ENCODE data around the gene ITIH3.

Gene ITIH3

GRCh38 chr3:52829482-52829881 lies 34.9 kb downstream of the ITIH3 start:
- no peaks in the 10 kb centered on the region for H3K36me3 ChIP-seq (ENCODE audit: control insufficient read depth, insufficient read depth, low read length)
- H3K9me3 ChIP-seq (ENCODE audit: control insufficient read depth, insufficient read depth, low read length) = no peaks in the 10 kb centered on the region
- no peak overlapping the region for H3K27ac ChIP-seq (ENCODE audit: low read length)
- no peaks in the 10 kb centered on the region for H3K27me3 ChIP-seq (ENCODE audit: control insufficient read depth, insufficient read depth, low read length)
- H3K4me3 ChIP-seq (ENCODE audit: low read length) = no peak overlapping the region
- H3K4me1 ChIP-seq (ENCODE audit: control insufficient read depth, insufficient read depth, low read length) = no peaks in the 10 kb centered on the region
- no CpG with 5 or more reads among the region's 3 CpGs for WGBS (ENCODE audit: insufficient coverage, insufficient read length)
- no peak for DNase-seq (ENCODE audit: low read depth, low spot score)

GRCh38 chr3:52829906-52830463 lies 35.4 kb downstream of the ITIH3 start:
- no peaks in the 10 kb centered on the region for H3K36me3 ChIP-seq (ENCODE audit: control insufficient read depth, insufficient read depth, low read length)
- H3K4me1 ChIP-seq (ENCODE audit: control insufficient read depth, insufficient read depth, low read length) = no peaks in the 10 kb centered on the region
- H3K27ac ChIP-seq (ENCODE audit: low read length) = no peak overlapping the region
- WGBS (ENCODE audit: insufficient coverage, insufficient read length) = no CpG with 5 or more reads among the region's 10 CpGs
- no peaks in the 10 kb centered on the region for H3K9me3 ChIP-seq (ENCODE audit: control insufficient read depth, insufficient read depth, low read length)
- H3K4me3 ChIP-seq (ENCODE audit: low read length) = no peak overlapping the region
- H3K27me3 ChIP-seq (ENCODE audit: control insufficient read depth, insufficient read depth, low read length) = no peaks in the 10 kb centered on the region
- DNase-seq (ENCODE audit: low read depth, low spot score) = no peak

GRCh38 chr3:52830535-52831258 lies 36.1 kb downstream of the ITIH3 start, which contains the start of gene ITIH4:
ITIH4 (minus strand) TSS chr3:52830672; CDS start chr3:52830642, 30 bp downstream.
- WGBS (ENCODE audit: insufficient coverage, insufficient read length) = no CpG with 5 or more reads among the region's 16 CpGs
- no peak within 1 kb of the TSS for H3K27ac ChIP-seq (ENCODE audit: low read length)
- no peak within 1 kb of the TSS for H3K4me3 ChIP-seq (ENCODE audit: low read length)

GRCh38 chr3:52831500-52832301 lies 37.1 kb downstream of the ITIH3 start:
- WGBS (ENCODE audit: insufficient coverage, insufficient read length) = no CpG with 5 or more reads among the region's 21 CpGs
- Histone ChIP-seq H3K4me1 (ENCODE audit: control insufficient read depth, insufficient read depth, low read length) (no peaks in the 10 kb centered on the region), H3K36me3 (ENCODE audit: control insufficient read depth, insufficient read depth, low read length) (no peaks in the 10 kb centered on the region), H3K27ac (ENCODE audit: low read length) (no peak overlapping the region), H3K4me3 (ENCODE audit: low read length) (no peak overlapping the region), H3K9me3 (ENCODE audit: control insufficient read depth, insufficient read depth, low read length) (no peaks in the 10 kb centered on the region), H3K27me3 (ENCODE audit: control insufficient read depth, insufficient read depth, low read length) (no peaks in the 10 kb centered on the region)
- DNase-seq (ENCODE audit: low read depth, low spot score) = no peak

More at GRCh38 chr3:52830535-52831258, 36.1 kb downstream of the ITIH3 start, which contains the start of gene ITIH4:
- H3K36me3 ChIP-seq (ENCODE audit: control insufficient read depth, insufficient read depth, low read length) = no peaks in the 10 kb centered on the region
- no peaks in the 10 kb centered on the region for H3K9me3 ChIP-seq (ENCODE audit: control insufficient read depth, insufficient read depth, low read length)
- no peaks in the 10 kb centered on the region for H3K4me1 ChIP-seq (ENCODE audit: control insufficient read depth, insufficient read depth, low read length)
- DNase-seq (ENCODE audit: low read depth, low spot score) = no peak
- H3K27me3 ChIP-seq (ENCODE audit: control insufficient read depth, insufficient read depth, low read length) = no peaks in the 10 kb centered on the region

- DNase-seq (ENCODE audit: low read depth, low spot score) = no peak
- Histone ChIP-seq H3K9me3 (ENCODE audit: control insufficient read depth, insufficient read depth, low read length) (no peaks in the 10 kb centered on the region), H3K27ac (ENCODE audit: low read length) (no peak overlapping the region), H3K4me3 (ENCODE audit: low read length) (no peak overlapping the region), H3K27me3 (ENCODE audit: control insufficient read depth, insufficient read depth, low read length) (no peaks in the 10 kb centered on the region), H3K36me3 (ENCODE audit: control insufficient read depth, insufficient read depth, low read length) (no peaks in the 10 kb centered on the region), H3K4me1 (ENCODE audit: control insufficient read depth, insufficient read depth, low read length) (no peaks in the 10 kb centered on the region)
- WGBS (ENCODE audit: insufficient coverage, insufficient read length) = no CpG with 5 or more reads among the region's 14 CpGs
Measured at GRCh38 chr3:52833202-52833601, 38.6 kb downstream of the ITIH3 start.

GRCh38 chr3:52834871-52835501 lies 40.4 kb downstream of the ITIH3 start, which contains the start of gene MUSTN1:
MUSTN1 (minus strand) TSS chr3:52835019; CDS start chr3:52834948, 71 bp downstream.
- Histone ChIP-seq H3K4me3 (ENCODE audit: low read length) (no peak within 1 kb of the TSS), H3K9me3 (ENCODE audit: control insufficient read depth, insufficient read depth, low read length) (no peaks in the 10 kb centered on the region), H3K36me3 (ENCODE audit: control insufficient read depth, insufficient read depth, low read length) (no peaks in the 10 kb centered on the region), H3K27ac (ENCODE audit: low read length) (no peak within 1 kb of the TSS), H3K27me3 (ENCODE audit: control insufficient read depth, insufficient read depth, low read length) (no peaks in the 10 kb centered on the region), H3K4me1 (ENCODE audit: control insufficient read depth, insufficient read depth, low read length) (no peaks in the 10 kb centered on the region)
- no peak for DNase-seq (ENCODE audit: low read depth, low spot score)
- WGBS (ENCODE audit: insufficient coverage, insufficient read length) = no CpG with 5 or more reads among the region's 11 CpGs

- DNase-seq (ENCODE audit: low read depth, low spot score) = no peak
- H3K4me1 ChIP-seq (ENCODE audit: control insufficient read depth, insufficient read depth, low read length) = no peaks in the 10 kb centered on the region
- no peak overlapping the region for H3K4me3 ChIP-seq (ENCODE audit: low read length)
- H3K27ac ChIP-seq (ENCODE audit: low read length) = no peak overlapping the region
- no peaks in the 10 kb centered on the region for H3K27me3 ChIP-seq (ENCODE audit: control insufficient read depth, insufficient read depth, low read length)
- H3K9me3 ChIP-seq (ENCODE audit: control insufficient read depth, insufficient read depth, low read length) = no peaks in the 10 kb centered on the region
- no CpG with 5 or more reads among the region's 8 CpGs for WGBS (ENCODE audit: insufficient coverage, insufficient read length)
- H3K36me3 ChIP-seq (ENCODE audit: control insufficient read depth, insufficient read depth, low read length) = no peaks in the 10 kb centered on the region
Measured at GRCh38 chr3:52835766-52836470, 41.3 kb downstream of the ITIH3 start.

- Histone ChIP-seq H3K4me1 (ENCODE audit: control insufficient read depth, insufficient read depth, low read length) (no peaks in the 10 kb centered on the region), H3K4me3 (ENCODE audit: low read length) (no peak overlapping the region), H3K9me3 (ENCODE audit: control insufficient read depth, insufficient read depth, low read length) (no peaks in the 10 kb centered on the region), H3K27ac (ENCODE audit: low read length) (no peak overlapping the region), H3K36me3 (ENCODE audit: control insufficient read depth, insufficient read depth, low read length) (no peaks in the 10 kb centered on the region), H3K27me3 (ENCODE audit: control insufficient read depth, insufficient read depth, low read length) (no peaks in the 10 kb centered on the region)
- DNase-seq (ENCODE audit: low read depth, low spot score) = no peak
- 100% methylated on average over 1 of the region's 5 CpGs for WGBS (ENCODE audit: insufficient coverage, insufficient read length)
Measured at GRCh38 chr3:52836471-52836845, 41.9 kb downstream of the ITIH3 start.

- no CpG with 5 or more reads among the region's 4 CpGs for WGBS (ENCODE audit: insufficient coverage, insufficient read length)
- H3K9me3 ChIP-seq (ENCODE audit: control insufficient read depth, insufficient read depth, low read length) = no peaks in the 10 kb centered on the region
- H3K4me1 ChIP-seq (ENCODE audit: control insufficient read depth, insufficient read depth, low read length) = no peaks in the 10 kb centered on the region
- no peak overlapping the region for H3K27ac ChIP-seq (ENCODE audit: low read length)
- H3K4me3 ChIP-seq (ENCODE audit: low read length) = no peak overlapping the region
- no peaks in the 10 kb centered on the region for H3K27me3 ChIP-seq (ENCODE audit: control insufficient read depth, insufficient read depth, low read length)
- DNase-seq (ENCODE audit: low read depth, low spot score) = no peak
- no peaks in the 10 kb centered on the region; the same call in 1 of the 2 replicates for H3K36me3 ChIP-seq (ENCODE audit: control insufficient read depth, insufficient read depth, low read length)
Measured at GRCh38 chr3:52836986-52837385, 42.4 kb downstream of the ITIH3 start.
